ENCODE results near the gene ENDOD1.

The ENDOD1 gene

GRCh38 chr11:95076981-95077380, 12.7 kb upstream of the ENDOD1 start:
- no peak for DNase-seq

DNA sequence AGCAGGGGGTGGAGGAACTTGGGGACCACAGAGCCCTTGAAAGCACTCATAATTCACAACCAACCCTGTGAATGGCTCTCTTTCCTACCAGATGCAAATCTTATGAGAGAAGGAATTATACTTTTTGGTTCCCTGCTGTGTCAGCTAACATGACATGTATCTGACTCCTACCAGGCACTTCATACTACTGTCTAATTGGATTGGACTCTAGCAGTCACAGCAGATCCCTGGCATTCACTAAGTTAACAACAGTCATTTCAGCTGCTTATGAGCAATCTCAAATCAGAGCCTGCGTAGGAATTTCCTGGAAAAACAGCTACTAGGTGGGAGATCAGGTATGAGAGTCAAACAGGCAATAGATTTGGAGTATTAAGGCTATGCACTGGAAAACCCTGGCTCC, 11.1 kb upstream of the ENDOD1 start:
- DNase-seq: no peak

- no peak for DNase-seq
Measured at GRCh38 chr11:95081010-95081409, 8.6 kb upstream of the ENDOD1 start.

DNA sequence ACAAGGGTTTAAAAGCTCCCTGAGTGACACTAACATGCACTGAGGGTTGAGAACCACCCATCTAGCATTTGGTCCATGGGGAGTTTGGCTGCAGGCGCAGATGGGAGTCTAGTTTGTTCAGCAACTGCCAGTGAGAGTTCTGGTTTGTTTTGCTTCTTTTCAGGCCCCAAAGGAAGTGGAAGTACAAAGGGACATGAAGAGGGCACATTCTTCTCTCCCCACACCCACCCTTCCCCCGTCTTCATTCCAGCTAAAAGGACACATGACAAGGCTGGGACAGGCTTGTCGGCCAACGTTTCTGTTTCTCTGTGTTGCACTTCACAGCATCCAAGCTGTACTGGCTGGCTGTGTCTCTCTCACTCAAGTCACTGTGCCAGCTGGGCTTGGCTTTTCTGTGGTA, 8.2 kb upstream of the ENDOD1 start:
- DNase-seq: no peak

DNA sequence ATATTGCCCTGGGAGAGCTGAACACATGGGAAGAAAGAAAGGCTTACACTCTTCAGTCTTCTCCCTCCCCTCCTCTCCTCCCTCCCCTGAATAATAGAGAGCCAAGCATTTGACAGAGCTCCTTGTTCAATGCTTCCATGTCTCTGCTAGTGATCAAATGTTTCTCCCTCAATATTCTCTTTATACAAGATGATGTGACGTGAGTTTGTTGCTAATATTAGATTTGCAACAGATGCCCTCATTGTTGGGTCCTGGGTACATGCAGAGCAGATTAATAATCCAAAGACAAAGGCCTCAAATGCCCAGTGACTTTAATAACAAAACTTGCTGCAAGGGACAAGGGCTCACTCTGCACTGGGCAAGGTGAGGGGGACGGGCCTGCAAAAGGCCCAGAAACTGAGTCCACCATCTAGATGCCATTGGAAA, 7.1 kb upstream of the ENDOD1 start:
- DNase-seq: no peak

- DNase-seq: no peak
Measured at GRCh38 chr11:95084509-95084908, 5.1 kb upstream of the ENDOD1 start.

DNA sequence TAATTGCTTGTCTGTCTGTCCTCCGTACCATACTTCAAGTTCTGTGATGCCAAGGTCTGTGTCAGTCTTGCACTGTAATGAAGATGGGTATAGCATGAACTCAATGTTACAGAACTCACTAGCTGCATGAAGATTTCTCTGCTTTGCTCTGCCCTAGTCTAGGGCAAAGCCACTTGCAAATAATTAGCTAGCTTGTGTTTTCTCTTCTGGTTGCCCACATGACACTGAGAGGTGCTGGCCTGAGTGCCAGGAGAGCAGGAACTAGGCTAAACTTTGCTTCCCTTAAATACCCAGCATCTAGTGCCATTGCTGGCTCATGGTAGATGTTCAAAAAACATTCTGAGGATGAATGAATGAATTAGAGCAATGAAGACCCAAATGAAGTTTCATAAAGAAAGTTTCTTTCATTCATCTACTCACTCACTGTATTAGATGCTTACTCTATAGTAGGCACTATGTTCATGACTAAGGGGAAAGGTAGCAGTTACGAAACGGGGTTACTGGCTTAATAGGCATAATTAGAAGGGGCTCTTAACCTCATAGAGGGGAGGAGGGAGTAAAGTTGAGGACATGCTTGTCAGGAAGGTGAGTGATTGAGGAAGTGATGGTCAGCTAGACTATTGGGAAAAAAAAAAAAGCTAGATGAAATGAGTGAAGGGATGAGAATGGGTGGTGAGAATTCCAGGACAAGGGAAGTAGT, 4.4 kb upstream of the ENDOD1 start:
- no peak for DNase-seq

GRCh38 chr11:95086151-95086550, 3.5 kb upstream of the ENDOD1 start:
- no peak for DNase-seq

GRCh38 chr11:95086836-95087570, 2.6 kb upstream of the ENDOD1 start:
- no peak for DNase-seq

GRCh38 chr11:95088946-95089619, 563 bp upstream of the ENDOD1 start:
- DNase-seq: no peak

DNA sequence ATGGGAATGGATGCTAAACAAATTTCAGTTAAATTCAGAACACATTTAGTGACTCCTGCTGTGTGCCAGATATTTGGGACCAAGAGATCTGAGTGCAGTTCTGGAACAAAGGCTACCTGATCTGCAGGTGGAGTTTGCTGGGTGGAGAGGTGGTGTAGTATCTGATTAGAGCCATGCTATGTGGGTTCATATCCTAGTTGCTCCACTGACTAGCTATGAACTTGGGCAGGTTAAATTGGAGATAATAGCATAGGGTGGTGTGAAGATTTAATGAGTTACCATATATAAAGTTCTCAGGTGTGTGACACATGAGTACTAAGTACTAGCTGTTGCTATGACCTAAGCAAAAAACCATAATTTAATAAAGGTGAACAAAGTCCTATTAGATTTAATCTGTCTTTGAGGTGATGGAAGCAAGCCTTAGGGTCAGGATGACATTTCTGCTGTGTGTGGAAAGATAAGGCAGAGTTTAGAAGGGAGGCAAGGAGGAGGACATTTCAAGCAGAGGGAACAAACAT, 2.1 kb downstream of the ENDOD1 start:
- no peak for DNase-seq

DNA sequence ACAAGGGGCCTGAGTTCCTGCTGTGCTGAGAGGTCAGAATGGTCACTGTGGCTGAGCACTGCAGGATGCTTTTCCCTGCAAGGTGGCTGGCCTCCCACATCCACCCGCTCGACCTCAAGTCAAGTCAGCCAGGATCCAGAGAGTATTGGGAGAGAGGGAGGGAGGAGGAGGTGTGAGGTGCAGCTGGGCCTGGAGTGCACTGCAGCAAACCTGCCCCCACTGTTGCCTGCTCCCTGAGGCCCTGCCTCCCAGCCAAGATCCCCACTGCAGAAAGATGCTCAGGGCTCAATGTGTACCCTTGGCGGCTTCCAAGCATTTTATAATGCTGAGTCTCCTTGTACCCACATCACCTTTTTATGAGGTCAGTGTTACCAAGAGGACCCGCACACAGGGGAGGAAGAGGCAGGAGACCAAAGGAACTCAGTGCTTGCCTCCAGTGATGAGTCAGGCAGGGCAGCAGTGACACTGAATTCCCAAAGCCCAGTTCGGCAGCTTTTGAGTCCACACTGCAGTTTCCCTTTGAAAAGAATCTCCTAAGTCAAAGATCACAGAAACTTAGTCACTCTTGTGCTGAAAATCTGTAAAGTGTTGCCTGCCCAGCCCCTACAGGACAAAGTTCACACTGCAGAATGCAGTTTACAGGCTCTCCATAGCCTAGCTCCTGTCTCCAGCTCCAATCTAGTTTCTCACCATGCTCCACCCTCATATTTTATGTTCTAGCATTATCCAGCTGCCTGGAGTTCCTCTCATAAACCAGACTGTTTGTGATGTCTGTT, 3.1 kb downstream of the ENDOD1 start:
- DNase-seq: no peak

GRCh38 chr11:95093548-95093947, 3.9 kb downstream of the ENDOD1 start:
- DNase-seq: no peak

DNA sequence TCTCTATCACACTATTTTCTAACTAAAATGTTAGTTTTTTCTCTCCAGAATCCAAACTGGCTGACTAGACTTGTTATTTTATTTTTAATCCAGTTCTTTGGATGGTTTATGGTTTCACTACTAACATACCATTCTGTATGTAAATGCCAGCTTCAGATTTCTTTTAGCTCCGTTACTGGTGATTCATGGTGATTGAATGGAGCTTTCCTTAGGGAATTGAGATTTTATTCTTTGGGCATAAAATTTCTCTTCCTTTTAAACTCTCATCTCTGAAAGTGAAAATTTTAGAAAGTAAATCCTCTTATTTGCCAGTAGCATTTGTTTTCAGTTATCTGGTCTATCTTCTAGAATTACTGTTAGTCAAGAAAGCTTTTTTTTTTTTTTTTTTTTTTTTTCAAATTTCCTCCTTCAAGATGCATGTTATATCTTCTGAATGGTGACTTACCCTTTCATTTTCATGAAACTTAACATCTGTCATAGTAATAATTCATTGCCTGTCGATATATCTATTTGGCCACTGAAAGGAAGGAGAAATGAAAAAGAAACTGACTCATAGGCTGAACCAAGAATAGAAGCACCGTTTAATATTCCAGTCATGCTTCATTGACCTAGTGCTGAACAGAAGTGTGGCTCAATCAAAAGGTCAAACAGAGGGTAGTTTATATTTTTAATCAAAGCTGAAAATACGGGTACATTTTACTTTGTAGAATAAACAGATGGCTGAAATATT, 6.4 kb downstream of the ENDOD1 start:
- no peak for DNase-seq

- no peak for DNase-seq
Measured at GRCh38 chr11:95097209-95097608, 7.6 kb downstream of the ENDOD1 start.

GRCh38 chr11:95098826-95099225, 9.2 kb downstream of the ENDOD1 start:
- no peak for DNase-seq

GRCh38 chr11:95100191-95100648, 10.6 kb downstream of the ENDOD1 start:
- no peak for DNase-seq

GRCh38 chr11:95100856-95101507, 11.3 kb downstream of the ENDOD1 start:
- DNase-seq: no peak

DNA sequence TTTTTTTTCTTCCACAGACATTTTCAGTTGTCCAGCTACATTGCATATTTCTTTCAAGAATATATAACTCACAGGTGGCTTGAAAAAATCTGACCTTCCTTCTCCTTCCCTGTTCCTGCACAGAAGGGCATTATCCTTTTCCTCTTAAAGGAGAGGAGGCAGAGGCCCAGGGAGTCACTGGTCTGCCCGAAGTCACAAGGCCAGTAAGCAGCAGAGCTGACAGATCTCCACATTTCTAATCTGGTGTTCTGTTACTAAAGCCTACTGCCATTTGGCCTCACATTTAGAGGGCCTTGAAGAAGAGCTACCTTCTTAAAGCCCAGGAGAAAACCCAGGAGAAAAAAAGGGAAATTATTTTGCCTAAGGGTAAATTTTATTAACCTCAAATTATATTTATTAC, 12.3 kb downstream of the ENDOD1 start:
- no peak for DNase-seq

GRCh38 chr11:95102733-95103132, 13.1 kb downstream of the ENDOD1 start:
- no peak for DNase-seq

DNA sequence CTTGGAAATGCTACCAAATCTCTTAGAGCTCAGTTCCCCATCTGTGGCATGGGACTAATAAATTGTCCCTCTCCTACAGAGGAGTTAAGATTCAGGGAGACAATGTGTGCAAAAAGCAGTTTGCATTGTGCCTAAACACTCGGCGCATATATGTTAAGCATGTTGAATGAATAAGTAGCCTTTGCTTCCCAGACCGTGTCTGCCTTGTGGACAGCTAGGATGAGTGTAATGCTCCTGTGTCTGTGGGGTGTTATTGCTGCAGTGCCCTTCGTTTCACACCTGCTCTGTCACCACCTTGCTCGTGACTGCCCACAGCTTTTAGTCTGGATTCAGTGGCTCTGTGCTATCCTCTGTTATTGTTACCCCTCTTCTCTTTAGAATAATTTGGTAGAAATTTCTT, 14.1 kb downstream of the ENDOD1 start:
- DNase-seq: no peak
